ENCODE results near the gene CCM2.

The CCM2 gene

DNA sequence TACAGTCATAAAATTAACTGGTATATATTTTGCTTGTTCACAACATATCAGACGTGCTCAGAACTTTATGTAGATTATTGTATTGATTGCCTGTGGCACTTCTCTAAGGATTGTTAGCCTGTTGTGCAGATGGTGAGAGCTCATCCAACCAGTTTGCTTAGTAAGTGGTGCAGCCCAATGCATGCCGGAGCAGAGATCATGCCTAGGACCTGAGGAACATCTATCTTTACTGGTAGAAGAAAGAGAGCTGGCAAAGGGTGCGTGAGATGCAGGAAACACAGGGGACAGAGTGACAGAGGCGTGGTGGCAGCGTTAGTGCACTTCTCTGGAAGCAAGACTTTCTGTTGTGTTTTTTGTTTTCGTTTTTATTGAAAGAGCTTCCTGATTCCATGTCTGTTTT, 35.9 kb downstream of the CCM2 start:
- no peak for FAIRE-seq

DNA sequence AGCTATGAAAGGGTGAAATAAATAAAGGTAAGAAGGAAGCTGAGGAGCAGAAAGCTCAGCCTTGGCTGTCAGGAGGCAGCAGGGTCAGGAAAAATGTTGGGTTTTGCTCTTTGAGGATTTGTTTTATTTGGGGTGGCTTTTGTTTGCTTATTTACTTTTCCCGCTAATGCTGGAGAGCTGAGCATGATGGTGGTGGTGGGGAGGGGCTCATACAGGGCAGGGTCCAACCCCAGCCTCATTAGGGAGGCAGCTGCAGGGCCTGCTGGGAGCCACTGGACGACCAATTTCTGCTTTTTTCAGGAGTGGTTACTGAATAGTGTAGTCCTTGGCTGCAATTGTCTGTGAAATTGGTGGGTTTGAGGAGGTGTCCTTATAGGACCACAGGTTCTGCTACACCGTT, 36.3 kb downstream of the CCM2 start:
- FAIRE-seq = no peak

DNA sequence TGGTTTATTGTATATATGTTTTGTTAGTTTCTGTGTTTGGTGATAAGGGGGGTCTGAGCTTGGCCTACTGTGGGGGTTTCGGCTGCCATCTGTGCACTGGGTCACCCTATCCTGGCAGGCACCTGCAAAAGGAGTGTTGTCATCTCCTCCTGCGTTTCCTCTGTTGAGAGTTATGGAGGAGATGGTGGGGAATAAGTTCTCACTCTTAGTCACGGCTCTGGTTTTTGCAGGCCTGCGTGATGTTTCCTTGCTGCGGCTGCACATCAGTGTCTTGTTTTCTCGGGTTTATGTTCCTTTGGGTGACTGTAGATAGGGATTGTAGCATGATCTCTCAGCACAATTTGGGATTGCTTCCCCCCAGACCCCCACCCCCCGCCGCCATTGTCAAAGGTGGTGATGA, 36.8 kb downstream of the CCM2 start:
- FAIRE-seq = no peak

DNA sequence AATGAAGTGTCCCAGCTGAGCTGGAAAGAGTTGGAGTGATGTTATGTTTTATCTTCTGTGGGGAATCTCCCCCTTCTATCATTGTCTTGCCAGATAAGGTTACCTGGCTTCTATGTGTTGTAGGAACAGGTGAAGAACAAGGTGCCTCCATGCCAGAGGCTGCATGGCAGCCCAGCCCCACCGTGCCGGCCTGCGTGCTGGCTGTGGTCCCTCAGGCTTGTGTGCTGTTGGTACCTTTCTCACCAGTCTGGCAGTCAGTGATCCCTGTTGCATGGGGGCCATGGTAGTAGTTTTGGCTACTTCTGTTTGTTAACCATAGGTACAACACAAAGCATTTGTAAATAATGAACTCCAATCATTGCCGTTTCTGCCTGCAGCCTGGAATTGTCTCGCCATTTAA, 37.9 kb downstream of the CCM2 start:
- FAIRE-seq = no peak

DNA sequence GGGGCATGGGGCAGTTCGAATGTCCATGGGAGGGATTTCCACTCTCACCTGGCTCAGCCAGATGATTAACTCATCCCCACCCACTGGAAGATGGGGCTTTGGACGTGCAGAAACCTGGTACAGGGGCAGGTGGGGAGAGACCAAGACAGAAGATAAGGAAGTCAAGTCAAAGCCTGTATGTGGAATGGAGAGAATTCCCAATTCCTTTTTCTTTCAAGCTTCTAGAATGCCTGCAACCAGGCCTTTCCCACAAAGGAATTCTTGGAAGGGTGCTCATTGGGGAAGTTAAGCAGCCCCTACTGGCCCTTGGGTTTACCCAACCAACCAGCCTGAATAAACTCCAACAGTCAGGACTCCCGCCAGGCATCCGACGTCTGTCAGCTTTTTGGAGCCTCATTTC, 39.1 kb downstream of the CCM2 start:
- no peak for FAIRE-seq

DNA sequence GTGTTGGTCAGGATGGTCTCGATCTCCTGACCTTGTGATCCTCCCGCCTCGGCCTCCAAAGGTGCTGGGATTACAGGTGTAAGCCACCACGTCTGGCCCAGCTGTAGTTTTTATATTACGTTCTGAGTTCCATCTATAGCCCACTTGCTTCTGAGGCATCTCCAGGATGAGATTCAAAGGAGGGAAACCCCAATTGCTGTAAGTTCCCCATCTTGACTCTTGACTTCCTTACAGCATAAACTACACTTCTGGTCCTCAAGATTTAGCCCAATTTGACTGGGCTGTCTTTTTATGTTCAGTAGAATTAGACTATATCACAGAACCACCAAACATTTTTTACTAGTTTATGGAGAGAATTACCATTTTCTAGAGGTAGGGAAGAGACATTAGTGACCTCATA, 44.3 kb downstream of the CCM2 start:
- no peak for FAIRE-seq

DNA sequence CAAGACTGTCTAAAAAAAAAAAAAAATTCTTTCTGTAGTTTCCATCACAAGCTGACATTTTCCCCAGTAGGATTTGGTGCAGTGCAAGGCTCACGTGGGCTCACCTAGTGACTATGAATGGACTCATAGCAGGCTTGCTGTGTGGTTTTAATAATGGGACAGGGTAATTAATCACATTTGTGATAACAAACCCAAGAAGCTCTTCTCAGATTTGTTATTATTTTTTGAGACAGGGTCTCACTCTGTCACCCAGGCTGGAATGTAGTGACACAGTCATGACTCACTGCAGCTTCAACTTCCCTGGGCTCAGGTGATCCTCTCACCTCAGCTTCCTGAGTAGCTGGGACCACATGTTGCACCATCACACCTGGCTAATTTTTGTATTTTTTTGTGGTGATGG, 48.7 kb downstream of the CCM2 start:
- FAIRE-seq = no peak

DNA sequence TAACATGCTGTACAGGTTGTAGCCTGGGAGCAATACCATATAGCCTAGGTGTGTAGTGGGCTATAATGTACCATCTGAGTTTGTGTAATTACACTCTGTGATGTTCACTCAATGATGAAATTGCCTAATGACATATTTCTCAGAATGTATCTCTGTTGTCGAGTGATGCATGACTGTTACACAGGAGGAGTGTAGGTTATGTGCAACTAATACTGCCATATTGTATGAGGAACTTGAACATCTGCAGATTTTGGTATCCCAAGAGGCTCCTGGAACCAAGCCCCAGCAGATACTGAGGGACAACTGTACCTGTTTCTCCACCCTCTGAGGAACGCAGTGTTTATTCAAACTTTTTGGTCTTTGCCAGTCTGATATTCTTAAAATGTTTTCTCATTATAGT, 50.2 kb downstream of the CCM2 start:
- no peak for FAIRE-seq

DNA sequence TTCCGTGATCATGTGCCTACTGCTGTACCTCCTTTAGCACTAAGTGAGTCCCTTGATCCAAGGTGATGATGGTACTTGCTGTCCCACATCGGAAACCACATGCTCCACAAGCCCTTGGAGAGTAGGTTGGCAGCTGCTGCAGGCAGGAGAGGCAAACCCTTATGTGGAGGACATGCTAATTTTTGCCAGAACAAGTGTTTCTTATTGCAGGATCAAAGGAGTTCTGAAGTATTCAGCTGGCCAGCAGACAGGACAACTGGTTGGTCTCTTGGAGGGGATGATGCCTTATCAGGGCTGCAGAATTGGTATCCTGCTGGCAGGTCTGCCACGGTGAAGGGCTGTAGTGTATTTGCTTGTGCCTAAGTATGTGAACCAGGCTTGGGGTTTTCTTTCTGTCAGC, 52.0 kb downstream of the CCM2 start:
- no peak for FAIRE-seq

DNA sequence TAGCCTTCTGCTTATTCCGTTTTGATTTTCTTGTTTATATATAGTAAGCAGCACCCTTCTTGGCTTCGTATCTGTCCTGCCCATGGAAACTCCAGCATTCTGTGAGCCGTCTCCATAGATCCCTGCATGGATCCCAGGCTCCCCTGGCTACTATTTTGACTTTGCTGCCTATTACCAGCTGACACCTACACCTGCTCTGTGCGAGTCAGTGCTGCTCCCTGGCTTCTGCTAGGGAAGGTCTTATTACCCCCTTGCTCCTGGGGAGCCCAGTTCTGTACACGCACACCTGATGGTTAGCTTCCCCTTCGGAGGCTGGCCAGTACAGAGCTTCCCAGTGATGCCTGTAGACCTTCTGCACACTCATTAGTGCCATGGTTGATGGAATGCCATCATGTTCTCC, 53.4 kb downstream of the CCM2 start:
- no peak for FAIRE-seq

DNA sequence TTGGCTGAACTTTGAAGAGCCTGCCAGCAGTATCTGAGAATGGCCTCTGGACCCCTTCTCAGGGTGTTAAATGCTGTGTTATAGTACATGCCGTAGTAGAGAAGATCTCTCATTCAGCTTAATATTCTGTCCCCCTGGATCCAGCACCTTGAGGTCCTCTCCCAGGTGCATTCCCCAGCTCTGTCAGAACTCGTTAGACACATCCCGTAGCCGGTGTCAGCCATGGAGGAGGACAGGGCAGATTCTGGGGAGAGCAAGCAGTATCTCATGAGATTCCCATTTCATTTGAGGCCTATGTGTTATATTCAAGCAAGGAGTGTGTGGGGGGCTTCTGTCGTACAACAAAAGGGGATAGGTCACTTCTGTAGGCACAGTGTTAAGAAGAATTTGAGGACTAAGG, 53.9 kb downstream of the CCM2 start:
- no peak for FAIRE-seq

DNA sequence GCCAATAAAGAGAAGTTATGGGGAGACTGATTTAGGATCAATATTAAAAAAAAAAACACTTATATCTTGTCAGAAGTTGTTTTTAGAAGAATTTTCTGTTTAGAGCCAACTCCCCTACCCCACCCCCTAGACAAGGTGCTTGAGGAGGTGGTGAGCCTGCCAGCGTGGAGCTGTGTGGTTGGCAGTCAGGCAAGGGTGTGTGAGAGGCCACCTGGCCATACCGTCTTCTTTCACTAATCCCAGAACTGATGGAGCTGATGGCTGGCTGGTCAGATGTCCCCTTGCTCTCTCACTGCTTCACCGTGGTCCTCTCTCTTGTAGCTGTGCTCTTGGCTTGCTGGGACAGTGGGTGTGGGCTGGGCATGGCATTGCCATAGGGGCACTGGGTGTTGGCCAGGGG, 54.4 kb downstream of the CCM2 start:
- no peak for FAIRE-seq

DNA sequence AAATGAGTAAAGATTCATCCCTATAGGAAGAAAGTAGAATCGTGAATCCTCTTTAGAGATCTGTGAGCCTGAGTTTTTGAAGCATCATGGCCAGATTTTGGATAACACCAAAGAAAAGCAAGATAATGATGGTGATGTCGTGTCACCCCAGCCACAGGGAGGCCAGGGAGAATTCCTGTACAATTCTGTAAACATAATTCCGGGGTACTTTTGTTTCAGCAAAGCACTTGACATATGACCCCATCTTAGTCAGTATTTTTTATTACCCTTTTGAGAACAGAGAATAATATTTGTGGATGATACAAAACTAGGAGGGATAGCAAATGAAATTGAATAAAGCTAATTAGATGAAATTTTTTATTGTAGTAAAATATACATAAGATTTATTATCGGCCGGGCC, 55.0 kb downstream of the CCM2 start:
- FAIRE-seq = no peak

DNA sequence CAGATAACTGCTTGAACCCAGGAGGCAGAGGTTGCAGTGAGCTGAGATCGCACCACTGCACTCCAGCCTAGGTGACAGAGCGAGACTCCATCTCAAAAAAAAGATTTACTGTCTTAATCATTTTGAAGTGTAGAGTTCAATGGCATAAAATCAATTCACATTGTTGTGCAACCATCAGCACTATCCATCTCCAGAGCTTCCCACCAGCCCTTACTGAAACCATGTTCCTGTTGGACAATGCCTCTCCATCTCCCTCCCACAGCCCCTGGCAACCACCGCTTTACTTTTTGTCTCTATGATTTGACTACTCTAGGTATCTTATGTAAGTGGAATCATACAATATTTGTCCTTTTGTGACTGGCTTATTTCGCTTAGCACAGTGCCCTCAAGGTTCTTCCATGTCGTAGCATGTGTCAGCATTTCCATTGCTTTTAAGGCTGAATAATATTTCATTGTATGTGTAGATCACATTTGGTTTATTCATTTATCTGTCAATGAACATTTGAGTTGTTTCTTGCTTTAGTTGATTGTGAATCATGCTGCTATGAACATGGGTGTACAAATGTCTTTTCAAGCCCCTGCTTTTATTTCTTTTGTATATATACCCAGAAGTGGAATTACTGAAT, 55.7 kb downstream of the CCM2 start:
- FAIRE-seq = no peak

DNA sequence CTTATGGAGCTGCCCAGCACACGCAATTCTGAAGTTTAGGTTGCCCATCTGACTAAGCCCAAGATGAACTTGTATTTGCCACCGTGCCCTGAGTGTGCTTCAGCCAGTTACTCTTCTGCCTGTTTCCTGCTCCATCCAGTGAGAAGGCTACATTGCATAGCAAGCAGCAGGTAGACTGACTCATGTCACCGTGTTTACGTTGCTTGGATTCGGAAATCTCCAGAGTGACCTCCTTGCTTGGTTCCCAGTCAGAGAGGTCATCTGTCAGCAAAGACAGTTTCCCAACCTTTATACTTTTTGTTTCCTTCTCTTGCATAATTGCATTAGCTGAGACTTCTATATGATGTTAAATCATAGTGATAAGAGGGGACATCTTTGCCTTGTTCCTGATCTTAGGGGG, 57.9 kb downstream of the CCM2 start:
- no peak for FAIRE-seq

DNA sequence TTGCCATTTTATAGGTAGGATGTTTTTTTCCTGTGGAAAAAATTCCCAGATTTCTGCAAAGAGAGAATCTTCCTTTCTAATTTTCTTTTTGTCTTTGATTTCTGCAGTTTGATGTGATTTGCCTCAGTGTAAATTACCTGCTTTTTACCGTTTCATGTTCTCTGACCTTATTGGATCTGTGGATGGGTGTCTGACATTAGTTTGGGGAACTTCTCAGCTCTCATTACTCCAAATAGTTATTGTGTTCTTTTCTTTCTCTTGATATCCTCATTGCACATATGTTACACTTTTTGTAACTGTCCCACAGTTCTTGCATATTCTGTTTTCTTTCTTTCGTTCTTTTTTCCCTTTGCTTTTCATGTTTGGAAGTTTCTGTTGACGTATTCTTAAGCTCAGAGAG, 60.3 kb downstream of the CCM2 start:
- FAIRE-seq = no peak

DNA sequence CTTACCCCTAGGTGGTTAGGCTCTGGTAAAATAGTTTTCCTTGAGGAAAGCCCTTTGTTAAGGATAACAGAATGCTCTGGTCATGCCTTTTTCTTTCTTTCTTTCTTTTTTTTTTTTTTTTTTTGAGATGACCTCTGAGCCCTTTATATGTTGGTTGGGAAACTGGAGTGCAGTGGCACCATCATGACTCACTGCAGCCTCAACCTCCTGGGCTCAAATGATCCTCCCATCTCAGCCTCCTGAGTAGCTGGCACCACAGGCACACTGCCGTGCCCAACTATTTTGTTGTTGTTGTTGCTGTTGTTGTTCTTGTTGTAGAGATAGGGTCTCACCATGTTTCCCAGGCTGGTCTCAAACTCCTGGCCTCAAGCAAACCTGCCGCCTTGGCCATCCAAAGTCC, 61.4 kb downstream of the CCM2 start:
- FAIRE-seq = no peak

DNA sequence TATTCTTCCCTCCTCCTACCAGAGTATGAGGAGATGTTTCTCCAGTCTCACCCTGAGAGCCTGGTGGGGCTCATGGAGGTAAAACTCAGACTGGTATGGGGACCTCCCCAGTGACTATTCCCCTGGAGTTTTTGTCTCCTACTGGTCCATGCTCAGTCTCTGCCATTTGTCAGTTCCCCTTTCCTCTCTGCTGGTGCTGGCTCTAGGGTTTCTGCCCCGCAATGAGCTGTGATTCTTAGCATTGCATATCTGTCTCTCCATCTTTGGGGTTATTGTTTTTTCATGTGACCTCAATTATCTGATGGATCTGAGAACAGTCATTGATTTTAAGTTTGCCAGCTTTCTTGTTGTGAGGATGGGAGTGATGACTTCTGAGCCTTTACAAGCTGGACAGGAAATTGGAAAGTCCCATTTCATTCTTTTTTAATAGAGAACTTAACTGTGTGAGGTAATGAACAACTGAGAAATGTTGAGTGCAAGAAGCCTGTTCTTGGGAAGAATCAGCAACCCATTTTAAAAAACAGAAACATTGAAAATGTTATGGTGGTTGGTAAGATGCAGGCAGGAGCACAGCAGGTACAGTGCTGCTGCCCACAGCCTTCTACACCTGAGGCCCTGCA, 61.9 kb downstream of the CCM2 start:
- no peak for FAIRE-seq

DNA sequence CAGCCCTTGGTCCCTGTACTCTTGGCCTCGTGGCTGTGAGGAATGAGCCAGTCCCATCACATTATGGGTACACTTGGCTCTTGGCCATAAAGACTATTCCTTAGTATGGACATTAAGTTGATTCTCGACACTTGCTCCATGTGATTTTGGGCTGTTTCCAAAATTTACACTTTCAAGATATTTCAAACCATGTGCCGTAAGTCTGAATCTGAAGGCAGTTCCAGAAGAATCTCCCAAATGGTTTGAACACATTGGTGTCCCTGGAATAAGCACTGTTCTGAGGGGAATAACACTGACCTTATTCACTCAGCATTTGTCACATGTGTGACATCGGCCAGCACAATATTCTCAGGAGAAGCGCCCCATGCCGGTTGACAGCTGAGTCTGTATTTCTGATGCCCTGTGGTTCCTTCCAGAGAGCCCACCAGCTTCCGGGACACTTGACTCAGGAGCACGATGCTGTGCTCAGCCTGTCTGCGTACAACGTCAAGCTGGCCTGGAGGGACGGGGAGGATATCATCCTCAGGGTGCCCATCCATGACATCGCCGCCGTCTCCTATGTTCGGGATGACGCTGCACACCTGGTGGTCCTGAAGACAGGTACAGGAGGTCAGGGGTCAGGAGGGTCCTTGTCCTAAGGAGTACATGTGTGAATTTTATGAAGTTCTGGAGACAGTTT, 64.2 kb downstream of the CCM2 start:
- no peak for FAIRE-seq

DNA sequence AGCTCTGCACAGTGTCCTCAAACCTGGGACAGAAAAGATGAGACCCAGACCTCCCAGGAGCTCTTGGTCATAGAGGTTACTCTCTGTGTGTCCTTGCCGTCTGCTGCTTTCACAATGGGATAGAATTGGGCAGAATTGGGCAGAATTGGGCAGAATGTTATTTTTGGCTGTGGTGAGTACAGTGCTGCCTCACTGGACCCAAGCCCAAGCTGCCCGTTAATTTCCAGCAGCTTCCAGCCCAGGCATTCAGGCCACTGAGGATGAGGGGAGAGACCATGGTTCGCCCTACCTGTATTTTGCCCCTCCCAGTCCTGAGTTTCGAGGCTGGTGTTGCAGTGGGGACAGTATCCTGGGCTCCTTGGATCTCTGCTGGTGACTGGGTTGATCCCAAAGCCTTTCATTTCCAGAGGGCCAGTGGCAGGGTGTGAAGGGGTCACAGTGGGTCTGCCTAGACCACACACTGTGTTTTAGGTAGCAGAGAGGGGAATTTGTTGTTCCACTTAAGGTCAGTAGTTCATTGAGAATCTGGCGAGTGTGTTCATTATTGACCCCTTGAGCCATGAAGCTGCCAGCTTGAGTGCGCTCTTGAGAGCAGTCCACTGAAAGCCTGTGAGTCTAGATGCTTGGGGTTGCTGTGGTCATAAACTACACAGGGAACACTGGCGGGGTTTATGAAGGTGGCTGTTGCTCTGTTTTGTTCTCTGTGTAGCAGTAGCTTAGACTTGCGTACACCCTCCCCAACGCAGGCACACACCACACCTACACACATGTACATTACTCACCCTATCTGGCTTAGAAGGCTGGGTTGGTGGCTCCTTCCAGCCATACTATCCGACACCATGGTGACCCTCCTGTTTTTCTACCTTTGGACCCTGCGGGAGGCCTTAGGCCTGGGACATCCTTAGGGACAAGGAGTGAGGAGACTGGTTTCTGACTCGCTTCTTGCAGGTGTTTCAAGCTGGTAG, 65.3 kb downstream of the CCM2 start:
- FAIRE-seq = no peak

DNA sequence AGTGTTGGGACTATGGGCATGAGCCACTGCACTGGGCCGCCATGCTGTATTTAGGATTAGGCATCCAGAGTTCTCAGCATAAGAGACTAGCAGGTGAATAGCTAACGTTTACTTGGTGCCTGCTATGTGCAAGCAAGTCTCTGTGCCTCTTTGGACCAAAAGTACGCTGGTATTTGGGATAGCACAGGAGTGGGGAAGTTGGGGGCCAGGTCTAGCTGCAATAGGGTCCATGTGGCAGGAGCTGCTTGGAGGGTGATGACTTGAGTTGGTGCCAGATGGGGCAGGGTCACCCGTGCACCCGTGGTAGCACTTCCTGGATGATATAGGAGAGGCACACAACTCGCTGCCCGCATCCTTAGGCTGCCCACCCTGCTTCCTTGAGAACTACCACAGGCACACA, 66.4 kb downstream of the CCM2 start:
- no peak for FAIRE-seq

DNA sequence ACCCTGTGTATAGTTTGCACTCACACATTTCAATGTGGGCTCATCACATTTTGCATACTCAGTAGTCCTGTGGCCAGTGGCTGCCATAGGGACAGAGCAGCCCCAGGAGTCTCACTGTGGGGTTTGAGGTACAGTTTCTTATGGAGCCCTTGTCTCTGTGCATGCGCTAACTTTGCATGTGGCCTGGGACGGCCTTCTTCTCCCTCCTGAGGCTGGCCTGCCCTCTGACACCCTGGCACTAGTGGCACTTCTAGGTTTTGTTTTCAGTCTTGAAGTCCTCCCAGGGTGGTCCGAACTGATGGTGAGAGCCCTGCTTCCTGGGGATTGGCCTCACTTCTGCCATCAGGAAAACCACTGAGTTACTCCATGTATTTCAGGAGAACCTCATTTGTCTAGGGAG, 67.6 kb downstream of the CCM2 start:
- no peak for FAIRE-seq

DNA sequence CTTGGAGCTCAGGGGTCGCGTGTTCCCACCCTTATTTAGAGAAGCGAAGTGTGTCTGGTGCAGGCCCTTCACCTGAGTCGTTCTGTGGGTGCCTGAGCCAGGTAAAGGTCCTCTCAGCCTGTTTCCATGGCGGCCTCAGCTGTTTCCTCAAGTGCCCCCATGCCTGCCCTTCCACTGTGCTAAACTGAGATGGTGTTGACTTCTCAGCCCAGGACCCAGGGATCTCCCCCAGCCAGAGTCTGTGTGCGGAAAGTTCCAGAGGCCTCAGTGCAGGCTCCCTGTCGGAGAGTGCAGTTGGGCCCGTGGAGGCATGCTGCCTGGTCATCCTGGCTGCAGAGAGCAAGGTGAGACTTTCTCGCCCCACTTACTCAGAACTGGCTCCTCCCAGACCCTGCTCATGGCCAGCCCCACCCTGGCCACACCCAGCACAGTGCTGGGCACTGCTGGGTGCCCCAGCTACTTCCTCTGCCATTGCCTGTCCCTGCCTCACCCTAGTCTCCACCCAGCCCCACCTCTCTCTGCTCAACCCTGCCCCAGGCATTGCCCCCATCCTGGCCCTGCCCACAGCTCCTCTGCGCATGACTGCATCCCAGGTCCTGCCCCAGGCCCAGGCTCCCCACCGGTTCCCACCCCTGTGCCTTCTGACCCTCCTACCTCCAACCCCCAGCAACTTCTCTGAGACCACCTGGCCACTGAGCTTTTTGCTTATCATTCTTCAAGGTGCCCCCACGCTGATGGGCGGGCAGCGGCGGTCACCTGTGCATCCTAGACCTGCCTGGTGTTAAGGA, 68.4 kb downstream of the CCM2 start:
- FAIRE-seq = no peak

Data from TTC549 (cell line).